Gastrocnemius medialis (tissue), 4 donors: ENCODE data around the gene PRKD2. TPM values are rescaled to one million over a fixed set of nuclear protein-coding genes. Genes with fewer than 3 reads are reported as not detected.

Experiments
- ATAC-seq, 2 donors: fragments of 150-250 bp; one replicate each; pipeline ENCODE4 v1.9.1; 2016
- DNase-seq, 2 donors: peaks; one replicate each; pipeline ENCODE4 v3.0.0-alpha.2; 2019
- H3K27ac ChIP-seq, 4 donors: fragments of 200-600 bp; sonication (generic); 1 replicate in 1 of 4; 2 replicates in 3 of 4; pipeline ENCODE4 v1.5.1; 2016 to 2018; ENCODE audit warnings: mild to moderate bottlenecking in 2 of 4, moderate library complexity in 1 of 4
- H3K27me3 ChIP-seq, 3 donors: fragments of 200-600 bp; sonication (generic) in 2 of 3; 1 replicate in 1 of 3; 2 replicates in 2 of 3; pipeline versions ENCODE4 v1.5.1 to v1.6.0; 2016 to 2019; ENCODE audit warnings: mild to moderate bottlenecking in 1 of 3, moderate library complexity in 1 of 3
- H3K36me3 ChIP-seq, 2 donors: fragments of 200-600 bp; sonication (generic) in 1 of 2; one replicate each; pipeline ENCODE4 v1.5.1; 2017 to 2018
- H3K4me1 ChIP-seq, 2 donors: fragments of 200-600 bp; sonication (generic) in 1 of 2; one replicate each; pipeline ENCODE4 v1.5.1; 2016 to 2017; ENCODE audit warnings: mild to moderate bottlenecking in 2 of 2
- H3K4me3 ChIP-seq, 4 donors: fragments of 200-600 bp; sonication (generic) in 3 of 4; 1 replicate in 1 of 4; 2 replicates in 3 of 4; pipeline ENCODE4 v1.5.1; 2016 to 2019; ENCODE audit warnings: mild to moderate bottlenecking in 2 of 4
- H3K9me3 ChIP-seq, 3 donors: fragments of 200-600 bp; sonication (generic) in 2 of 3; 1 replicate in 1 of 3; 2 replicates in 2 of 3; pipeline ENCODE4 v1.5.1; 2016 to 2019
- CTCF ChIP-seq, 5 experiments: fragments of 450-650 bp in 3 of 5; fragments of 200-600 bp in 2 of 5; sonication (generic) in 2 of 5; IDR thresholded peaks in 4 of 5; conservative IDR thresholded peaks in 1 of 5; 1 replicate in 4 of 5; 2 replicates in 1 of 5; pipeline ENCODE4 v1.5.1; 2016 to 2019; ENCODE audit warnings: antibody characterized with exemption in 5 of 5, mild to moderate bottlenecking in 3 of 5, moderate library complexity in 3 of 5
- POLR2A ChIP-seq, 2 donors: fragments of 450-650 bp; IDR thresholded peaks; one replicate each; pipeline ENCODE4 v1.6.1; 2017; ENCODE audit warnings: antibody characterized with exemption in 2 of 2, mild to moderate bottlenecking in 2 of 2, moderate library complexity in 2 of 2
- in situ Hi-C, 4 donors: fragments of 200-750 bp; cut with MboI; loops; one replicate each; pipeline versions ENCODE4 v1.15.0 to v1.8.0; 2017; ENCODE audit warnings: low sequenced_read_pairs in 4 of 4
- intact Hi-C: fragments of 100-400 bp; cut with DNase I; formaldehyde crosslinking; loops from one replicate; pipeline ENCODE4 v1.15.1; 2023; ENCODE audit warnings: low total_unique reads
- total RNA-seq, 4 donors: library from RNA; depleted of rRNA; stranded (reverse); fragments of >200 nt; gene quantifications; one replicate each; pipeline versions ENCODE4 v1.1.0 to v1.2.3, GENCODE V29; 2016

Gene PRKD2
- total RNA-seq, 4 donors from 2014 or later, result 4.2 to 7.2 (median 6.1) TPM

GRCh38 chr19:46742926-46743480 is 26.1 kb upstream of the PRKD2 start:
- TF ChIP-seq POLR2A (IDR thresholded peaks at IDR 0.05) (no peak), CTCF (IDR thresholded peaks at IDR 0.05 in 4 of 5, conservative IDR thresholded peaks at IDR 0.05 in 1 of 5) (no peak)
- Histone ChIP-seq H3K27ac (no peak overlapping the region), H3K4me1 (peaks cover 53 to 76% of the 10 kb centered on the region in 2 donors), H3K36me3 (no peaks in the 10 kb centered on the region), H3K27me3 (no peaks in the 10 kb centered on the region), H3K9me3 (no peaks in the 10 kb centered on the region), H3K4me3 (no peak overlapping the region)
- DNase-seq, result no peak
- no peak for ATAC-seq
- intact Hi-C loops, result no loop called here
- in situ Hi-C loops, result no loop called here

GRCh38 chr19:46741447-46741846 is 24.5 kb upstream of the PRKD2 start:
- DNase-seq (no peak), ATAC-seq (no peak)
- TF ChIP-seq POLR2A (IDR thresholded peaks at IDR 0.05) (no peak), CTCF (IDR thresholded peaks at IDR 0.05 in 4 of 5, conservative IDR thresholded peaks at IDR 0.05 in 1 of 5) (no peak)
- peaks cover 55 to 73% of the 10 kb centered on the region in 2 donors for H3K4me1 ChIP-seq
- H3K36me3 ChIP-seq, result peaks cover 0 to 15% of the 10 kb centered on the region in 2 donors
- H3K4me3 ChIP-seq, result no peak overlapping the region
- H3K27me3 ChIP-seq, result no peaks in the 10 kb centered on the region
- no peak overlapping the region for H3K27ac ChIP-seq
- in situ Hi-C loops, result no loop called here
- intact Hi-C loops, result no loop called here
- no peaks in the 10 kb centered on the region for H3K9me3 ChIP-seq

- peaks cover 46 to 62% of the 10 kb centered on the region in 2 donors for H3K4me1 ChIP-seq
Observed at GRCh38 chr19:46739290-46739771, 22.4 kb upstream of the PRKD2 start.

GRCh38 chr19:46737761-46738171 is 20.9 kb upstream of the PRKD2 start:
- ATAC-seq (no peak), DNase-seq (no peak)
- Histone ChIP-seq H3K9me3 (no peaks in the 10 kb centered on the region), H3K4me1 (peaks cover 35 to 46% of the 10 kb centered on the region in 2 donors), H3K4me3 (no peak overlapping the region), H3K36me3 (peaks cover 0 to 49% of the 10 kb centered on the region in 2 donors), H3K27ac (peak overlapping the region in 1 of 4 donors; percentile 45), H3K27me3 (no peaks in the 10 kb centered on the region)
- in situ Hi-C loops, result no loop called here
- TF ChIP-seq POLR2A (IDR thresholded peaks at IDR 0.05) (no peak), CTCF (IDR thresholded peaks at IDR 0.05 in 4 of 5, conservative IDR thresholded peaks at IDR 0.05 in 1 of 5) (no peak)
- intact Hi-C loops, result no loop called here

More at GRCh38 chr19:46739290-46739771, 22.4 kb upstream of the PRKD2 start:
- H3K27ac ChIP-seq, result peak overlapping the region; percentile 68 to 83 (median 78)
- in situ Hi-C loops, result no loop called here
- DNase-seq (peak; percentile 59 to 94), ATAC-seq (peak; percentile 90 to 95)
- H3K36me3 ChIP-seq, result peaks cover 0 to 33% of the 10 kb centered on the region in 2 donors
- no peak overlapping the region for H3K4me3 ChIP-seq
- intact Hi-C loops, result no loop called here
- H3K27me3 ChIP-seq, result no peaks in the 10 kb centered on the region
- H3K9me3 ChIP-seq, result no peaks in the 10 kb centered on the region
- TF ChIP-seq POLR2A (IDR thresholded peaks at IDR 0.05) (no peak), CTCF (IDR thresholded peaks at IDR 0.05 in 4 of 5, conservative IDR thresholded peaks at IDR 0.05 in 1 of 5) (no peak)
